ENCODE measurements around the gene TMEM187. TPM values are rescaled to one million over a fixed set of nuclear protein-coding genes. Genes with fewer than 3 reads are reported as not detected.

TMEM187 gene
- total RNA-seq, 1 experiment from 2014 or later, result 2.8 TPM

GRCh38 chrX:153955228-153955732, 17.3 kb upstream of the TMEM187 start:
- DNase-seq (ENCODE audit: low spot score), result no peak
- Histone ChIP-seq H3K27me3 (replicated peaks; ENCODE audit: insufficient read depth, low read depth, low read length, poor library complexity) (no peaks in the 10 kb centered on the region), H3K36me3 (ENCODE audit: insufficient read depth, low read length, poor library complexity, severe bottlenecking) (peaks cover 99% of the 10 kb centered on the region), H3K9me3 (ENCODE audit: low read depth, low read length, poor library complexity, severe bottlenecking) (no peaks in the 10 kb centered on the region), H3K4me1 (ENCODE audit: insufficient read depth, low read length, poor library complexity, severe bottlenecking) (peaks cover 5% of the 10 kb centered on the region), H3K4me3 (ENCODE audit: low read depth, low read length, poor library complexity, severe bottlenecking) (no peak overlapping the region), H3K27ac (ENCODE audit: low read depth, low read length, poor library complexity, severe bottlenecking) (no peak overlapping the region)
- no peak for TF ChIP-seq EZH2 (IDR thresholded peaks at IDR 0.05; ENCODE audit: borderline replicate concordance, low read depth, low read length, poor library complexity, severe bottlenecking)
- no peak for TF ChIP-seq CTCF (conservative IDR thresholded peaks at IDR 0.05; ENCODE audit: low read depth, low read length)
- intact Hi-C loops (cut with micrococcal nuclease; ENCODE audit: unreplicated experiment), result loop anchor here (10.0 kb wide), 1 partner anchor 400 kb away; no protein-coding TSS in a partner anchor
- ChIA-PET CTCF (no interaction called here), POLR2A (ENCODE audit: low non-redundant PET) (no interaction called here)
- no TSS peak for BruUV-seq (replicated peaks)

- no peaks in the 10 kb centered on the region for H3K27me3 ChIP-seq (replicated peaks; ENCODE audit: insufficient read depth, low read depth, low read length, poor library complexity)
- peaks cover 99% of the 10 kb centered on the region for H3K36me3 ChIP-seq (ENCODE audit: insufficient read depth, low read length, poor library complexity, severe bottlenecking)
- no peak for TF ChIP-seq CTCF (conservative IDR thresholded peaks at IDR 0.05; ENCODE audit: low read depth, low read length)
- TF ChIP-seq EZH2 (IDR thresholded peaks at IDR 0.05; ENCODE audit: borderline replicate concordance, low read depth, low read length, poor library complexity, severe bottlenecking), result no peak
- DNase-seq (ENCODE audit: low spot score), result no peak
- POLR2A ChIA-PET (ENCODE audit: low non-redundant PET), result no interaction called here
- H3K27ac ChIP-seq (ENCODE audit: low read depth, low read length, poor library complexity, severe bottlenecking), result no peak overlapping the region
- CTCF ChIA-PET, result no interaction called here
- peaks cover 5% of the 10 kb centered on the region for H3K4me1 ChIP-seq (ENCODE audit: insufficient read depth, low read length, poor library complexity, severe bottlenecking)
- no peak overlapping the region for H3K4me3 ChIP-seq (ENCODE audit: low read depth, low read length, poor library complexity, severe bottlenecking)
- intact Hi-C loops (cut with micrococcal nuclease; ENCODE audit: unreplicated experiment), result loop anchor here (10.0 kb wide), 1 partner anchor 401 kb away; no protein-coding TSS in a partner anchor
- BruUV-seq (replicated peaks), result no TSS peak
- no peaks in the 10 kb centered on the region for H3K9me3 ChIP-seq (ENCODE audit: low read depth, low read length, poor library complexity, severe bottlenecking)
Observed at GRCh38 chrX:153956044-153956907, 16.3 kb upstream of the TMEM187 start.

DNA sequence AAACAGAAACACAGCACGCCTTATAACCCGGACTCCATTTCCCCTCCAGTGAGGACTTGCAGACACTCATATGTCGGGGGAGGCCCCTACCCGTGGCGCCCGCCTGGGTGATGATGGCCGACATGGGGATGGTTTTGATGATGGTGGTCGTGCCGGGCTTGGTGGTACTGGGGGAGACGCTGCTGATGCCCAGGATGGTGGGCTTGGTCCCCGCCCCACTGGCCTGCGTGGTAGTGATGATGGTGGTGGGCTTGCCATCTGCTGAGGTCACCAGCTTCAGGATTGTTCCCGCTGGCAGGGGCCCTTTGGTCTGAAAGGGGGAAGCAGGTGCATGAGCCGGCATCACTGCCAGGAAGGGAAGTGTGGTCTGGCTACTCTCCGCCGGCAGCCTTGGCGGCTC, 15.3 kb upstream of the TMEM187 start:
- no peak overlapping the region for H3K27ac ChIP-seq (ENCODE audit: low read depth, low read length, poor library complexity, severe bottlenecking)
- no TSS peak for BruUV-seq (replicated peaks)

More for the DNA sequence above, 15.3 kb upstream of the TMEM187 start:
- H3K27me3 ChIP-seq (replicated peaks; ENCODE audit: insufficient read depth, low read depth, low read length, poor library complexity), result no peaks in the 10 kb centered on the region
- TF ChIP-seq CTCF (conservative IDR thresholded peaks at IDR 0.05; ENCODE audit: low read depth, low read length) (no peak), EZH2 (IDR thresholded peaks at IDR 0.05; ENCODE audit: borderline replicate concordance, low read depth, low read length, poor library complexity, severe bottlenecking) (no peak)
- no peaks in the 10 kb centered on the region for H3K9me3 ChIP-seq (ENCODE audit: low read depth, low read length, poor library complexity, severe bottlenecking)
- peaks cover 5% of the 10 kb centered on the region for H3K4me1 ChIP-seq (ENCODE audit: insufficient read depth, low read length, poor library complexity, severe bottlenecking)
- no peak overlapping the region for H3K4me3 ChIP-seq (ENCODE audit: low read depth, low read length, poor library complexity, severe bottlenecking)
- CTCF ChIA-PET, result no interaction called here
- H3K36me3 ChIP-seq (ENCODE audit: insufficient read depth, low read length, poor library complexity, severe bottlenecking), result peaks cover 99% of the 10 kb centered on the region
- POLR2A ChIA-PET (ENCODE audit: low non-redundant PET), result no interaction called here
- intact Hi-C loops (cut with micrococcal nuclease; ENCODE audit: unreplicated experiment), result loop anchor here (10.0 kb wide), 1 partner anchor 402 kb away; no protein-coding TSS in a partner anchor
- no peak for DNase-seq (ENCODE audit: low spot score)
